ENCODE results near the gene NACC2. TPM values are rescaled to one million over a fixed set of nuclear protein-coding genes. Genes with fewer than 3 reads are reported as not detected.
A peak's percentile ranks its signal among the peaks of the same experiment; 100 is the strongest.

Gene NACC2
- polyA plus RNA-seq, 1 of the 3 experiments (the other 2 are of a cell fraction): 22.1 TPM

- no peaks in the 10 kb centered on the region for H3K27me3 ChIP-seq (ENCODE audit: insufficient read depth)
- no peak overlapping the region for H3K27ac ChIP-seq (ENCODE audit: low read depth in 2 of 2, low read length in 1 of 2)
- H3K4me1 ChIP-seq (ENCODE audit: control insufficient read depth in 1 of 2, insufficient read depth in 2 of 2, low read depth in 1 of 2, low read length in 1 of 2): peaks cover 24 to 38% of the 10 kb centered on the region in 2 experiments; a peak in 3 of 4 replicates
- H3F3A ChIP-seq (replicated peaks; ENCODE audit: insufficient read depth): peaks cover 4% of the 10 kb centered on the region
- H2AFZ ChIP-seq (ENCODE audit: low read depth): no peak overlapping the region
- no peak overlapping the region for H3K4me3 ChIP-seq (ENCODE audit: low read depth in 2 of 2, low read length in 1 of 2)
- POLR2A ChIA-PET: no interaction called here
- H3K4me2 ChIP-seq: peak overlapping the region; percentile 76; the same call in 1 of the 2 replicates
- 98% methylated on average over 21 of the region's 22 CpGs for WGBS (ENCODE audit: low lambda C conversion rate)
- H3K9me2 ChIP-seq: no peaks in the 10 kb centered on the region
- no peaks in the 10 kb centered on the region for H4K20me1 ChIP-seq (ENCODE audit: insufficient read depth)
- CTCF ChIA-PET: interaction anchor here (0.9 to 5.3 kb wide), 5 partner anchors 12 to 144 kb away, joined by 3 to 21 read pairs (median 14); partner anchors contain the start of gene NACC2
- no peak for DNase-seq
- peaks cover 12% of the 10 kb centered on the region for H3K79me2 ChIP-seq (ENCODE audit: insufficient read depth)
- H3K36me3 ChIP-seq (replicated peaks in 1 of 2; ENCODE audit: control insufficient read depth in 1 of 2, insufficient read depth in 2 of 2, low read length in 1 of 2): peaks cover 0 to 18% of the 10 kb centered on the region in 2 experiments
- no peak for TF ChIP-seq SMC3 (IDR thresholded peaks at IDR 0.05; ENCODE audit: low read depth, low read length)
- TF ChIP-seq MEF2A (IDR thresholded peaks at IDR 0.05; ENCODE audit: borderline replicate concordance, low read depth): no peak
- TF ChIP-seq POLR2AphosphoS5 (IDR thresholded peaks at IDR 0.05; ENCODE audit: low read depth, low read length): no peak
- TF ChIP-seq RAD21 (IDR thresholded peaks at IDR 0.05; ENCODE audit: low read length): no peak
- TF ChIP-seq ELF1 (IDR thresholded peaks at IDR 0.05): no peak
- no peak for TF ChIP-seq USF2 (IDR thresholded peaks at IDR 0.05; ENCODE audit: borderline replicate concordance, low read depth, low read length)
- no peak for TF ChIP-seq EZH2phosphoT487 (IDR thresholded peaks at IDR 0.05; ENCODE audit: borderline replicate concordance, low read depth)
- no peak for TF ChIP-seq GATA2 (CRISPR knock-in tag; IDR thresholded peaks at IDR 0.05)
- TF ChIP-seq RFX5 (IDR thresholded peaks at IDR 0.05; ENCODE audit: low read length): no peak
- TF ChIP-seq, protein P1, sequence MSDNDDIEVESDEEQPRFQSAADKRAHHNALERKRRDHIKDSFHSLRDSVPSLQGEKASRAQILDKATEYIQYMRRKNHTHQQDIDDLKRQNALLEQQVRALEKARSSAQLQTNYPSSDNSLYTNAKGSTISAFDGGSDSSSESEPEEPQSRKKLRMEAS (IDR thresholded peaks at IDR 0.05; ENCODE audit: low read depth): no peak
- no peak for TF ChIP-seq SIN3A (IDR thresholded peaks at IDR 0.05; ENCODE audit: borderline replicate concordance, low read depth, low read length)
- TF ChIP-seq TEAD4 (IDR thresholded peaks at IDR 0.05; ENCODE audit: borderline replicate concordance, insufficient read depth): no peak
- H3K9me3 ChIP-seq: no peaks in the 10 kb centered on the region
- no peak overlapping the region for H3K9ac ChIP-seq
Observed at GRCh38 chr9:136111190-136111589, 16.1 kb upstream of the NACC2 start.

DNA sequence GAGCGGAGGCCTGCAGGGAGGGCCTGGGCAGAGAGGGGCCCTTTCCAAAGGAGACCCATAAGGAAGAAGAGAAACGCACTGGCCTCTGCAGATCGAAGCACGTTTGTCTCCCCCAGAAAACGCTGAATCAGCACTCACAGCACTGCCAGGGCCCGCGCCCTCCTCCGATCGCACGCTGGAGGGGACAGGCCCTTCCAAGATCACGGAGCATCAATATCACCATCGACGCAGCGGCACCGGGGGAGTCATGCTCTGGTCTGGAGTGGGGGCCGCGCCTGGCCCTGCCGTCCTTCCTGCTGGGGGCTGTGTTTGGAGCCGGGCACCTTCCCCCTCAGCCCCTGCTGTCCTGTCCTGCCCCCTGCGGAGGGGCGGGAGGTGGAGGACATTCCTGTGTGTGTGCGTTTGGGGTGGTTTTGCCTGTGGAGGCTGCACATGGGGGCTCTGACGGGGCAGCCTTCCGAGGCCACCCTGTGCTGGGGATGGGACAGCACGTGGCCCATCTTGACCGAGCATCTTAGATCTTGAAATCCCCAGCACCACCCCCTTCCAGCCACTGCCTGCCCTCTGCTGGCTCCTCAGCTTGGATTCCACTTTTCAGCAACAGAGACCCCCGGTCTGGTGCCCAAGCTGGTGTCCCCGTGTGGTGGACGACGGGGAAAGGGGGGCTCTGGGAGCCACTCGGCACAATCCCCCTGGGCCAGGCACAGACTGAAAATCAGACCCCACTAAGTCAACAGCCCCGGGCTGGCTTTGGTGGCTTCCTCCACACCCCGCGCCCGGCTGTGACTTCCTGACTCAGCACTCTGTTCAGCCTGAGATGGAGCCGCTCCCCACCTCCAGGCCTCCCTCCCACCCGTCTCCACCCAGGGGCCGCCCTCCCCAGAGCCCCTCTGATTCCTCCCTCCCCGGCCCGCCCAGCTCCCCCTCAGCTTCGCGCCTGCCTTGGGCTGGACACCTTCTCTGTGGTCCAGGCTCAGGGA is 15.3 kb upstream of the NACC2 start:
- peaks cover 9% of the 10 kb centered on the region for H3F3A ChIP-seq (replicated peaks; ENCODE audit: insufficient read depth)
- POLR2A ChIA-PET: interaction anchor here (0.8 to 1.5 kb wide), 2 partner anchors 14 to 58 kb away, joined by 3 to 6 read pairs; no protein-coding TSS in a partner anchor
- H4K20me1 ChIP-seq (ENCODE audit: insufficient read depth): no peaks in the 10 kb centered on the region
- peaks cover 0 to 10% of the 10 kb centered on the region in 2 experiments for H3K36me3 ChIP-seq (replicated peaks in 1 of 2; ENCODE audit: control insufficient read depth in 1 of 2, insufficient read depth in 2 of 2, low read length in 1 of 2)
- peak overlapping the region; percentile 40 to 76; a peak in 3 of 4 replicates for H3K27ac ChIP-seq (ENCODE audit: low read depth in 2 of 2, low read length in 1 of 2)
- H3K4me3 ChIP-seq (ENCODE audit: low read depth in 2 of 2, low read length in 1 of 2): peak overlapping the region; percentile 29 to 43; a peak in 3 of 4 replicates
- no peaks in the 10 kb centered on the region for H3K9me3 ChIP-seq
- H3K4me1 ChIP-seq (ENCODE audit: control insufficient read depth in 1 of 2, insufficient read depth in 2 of 2, low read depth in 1 of 2, low read length in 1 of 2): peaks cover 31 to 44% of the 10 kb centered on the region in 2 experiments; a peak in 3 of 4 replicates
- H3K9ac ChIP-seq: no peak overlapping the region
- WGBS (ENCODE audit: low lambda C conversion rate): 62% methylated on average over 24 of the region's 42 CpGs
- TF ChIP-seq SMC3 (IDR thresholded peaks at IDR 0.05; ENCODE audit: low read depth, low read length) (peak; percentile 14; the same call in 1 of the 2 replicates), MXI1 (IDR thresholded peaks at IDR 0.05; ENCODE audit: low read depth, low read length) (no peak), YY1 (IDR thresholded peaks at IDR 0.05; ENCODE audit: low read depth) (no peak), RAD21 (IDR thresholded peaks at IDR 0.05; ENCODE audit: low read length) (peak; percentile 35)
- no peaks in the 10 kb centered on the region for H3K27me3 ChIP-seq (ENCODE audit: insufficient read depth)
- no peak for DNase-seq
- 0 out of 2 replicates have a peak overlapping the region, but pooled peaks have one; percentile 22 for H2AFZ ChIP-seq (ENCODE audit: low read depth)
- H3K4me2 ChIP-seq: peak overlapping the region; percentile 76; the same call in 1 of the 2 replicates
- no peaks in the 10 kb centered on the region for H3K9me2 ChIP-seq
- CTCF ChIA-PET: interaction anchor here (0.6 to 5.3 kb wide), 6 partner anchors 7 to 150 kb away, joined by 3 to 21 read pairs (median 10); partner anchors contain the start of gene NACC2
- peaks cover 7% of the 10 kb centered on the region; the same call in 1 of the 2 replicates for H3K79me2 ChIP-seq (ENCODE audit: insufficient read depth)
